ENCODE data around the gene GAMT.

GRCh38 chr19:1433119-1434039 is 32.0 kb upstream of the GAMT start:
- no peak for TF ChIP-seq CTCF (conservative IDR thresholded peaks at IDR 0.05; ENCODE audit: low read depth in 2 of 2)
- no peak for TF ChIP-seq POLR2AphosphoS5 (IDR thresholded peaks at IDR 0.05; ENCODE audit: low read depth)
- no peak for TF ChIP-seq REST (IDR thresholded peaks at IDR 0.05; ENCODE audit: unreplicated experiment)

Data from GM23338 (cell line).